NCI-H187 (cell line): ENCODE results near the gene DCN.

Source experiments
- DNase-seq, 2 experiments: peaks; one replicate each; lab custom pipeline; 2025; lab: John Stamatoyannopoulos, UW

Gene DCN

GRCh38 chr12:91100906-91101305 is 81.7 kb downstream of the DCN start:
- no peak for DNase-seq

GRCh38 chr12:91099836-91100235 is 82.8 kb downstream of the DCN start:
- DNase-seq = no peak

- DNase-seq = no peak
These were observed 83.3 kb downstream of the DCN start for GRCh38 chr12:91099341-91099740.

GRCh38 chr12:91098941-91099340 is 83.7 kb downstream of the DCN start:
- DNase-seq = no peak

- no peak for DNase-seq
These were observed 84.2 kb downstream of the DCN start for GRCh38 chr12:91098461-91098860.

GRCh38 chr12:91094957-91095356 is 87.7 kb downstream of the DCN start:
- no peak for DNase-seq

GRCh38 chr12:91094032-91094662 is 88.5 kb downstream of the DCN start:
- no peak for DNase-seq

GRCh38 chr12:91093341-91093740 is 89.3 kb downstream of the DCN start:
- no peak for DNase-seq

- no peak for DNase-seq
These were observed 90.5 kb downstream of the DCN start for GRCh38 chr12:91091916-91092715.
